Osteocyte (in vitro differentiated cells): ENCODE results near the gene GGA2. TPM values are rescaled to one million over a fixed set of nuclear protein-coding genes. Genes with fewer than 3 reads are reported as not detected.

Source experiments
- DNase-seq: peaks from one replicate; pipeline ENCODE4 v3.0.0; 2021; ENCODE audit warnings: mixed read lengths; ENCODE audit not compliant: unreplicated experiment; ENCODE audit errors: extremely low spot score
- H3K27ac Mint-ChIP-seq: one replicate; pipeline ENCODE4 v1.8.0; 2021; ENCODE audit warnings: mild to moderate bottlenecking, mixed read lengths; ENCODE audit not compliant: unreplicated experiment
- H3K27me3 Mint-ChIP-seq: one replicate; pipeline ENCODE4 v1.8.0; 2021; ENCODE audit warnings: mixed read lengths; ENCODE audit not compliant: unreplicated experiment
- H3K36me3 Mint-ChIP-seq: one replicate; pipeline ENCODE4 v1.8.0; 2021; ENCODE audit warnings: mixed read lengths; ENCODE audit not compliant: unreplicated experiment
- H3K4me1 Mint-ChIP-seq: one replicate; pipeline ENCODE4 v1.8.0; 2021; ENCODE audit warnings: mixed read lengths; ENCODE audit not compliant: unreplicated experiment
- H3K4me3 Mint-ChIP-seq: one replicate; pipeline ENCODE4 v1.8.0; 2021; ENCODE audit warnings: mild to moderate bottlenecking, moderate library complexity, mixed read lengths; ENCODE audit not compliant: unreplicated experiment
- H3K9me3 Mint-ChIP-seq: one replicate; pipeline ENCODE4 v1.8.0; 2021; ENCODE audit warnings: mixed read lengths; ENCODE audit not compliant: unreplicated experiment
- total RNA-seq: library from RNA; stranded (reverse); gene quantifications from 2 replicates; pipeline ENCODE4 v1.2.1, GENCODE V29; 2021
- TF ChIP-seq, protein P1 (sequence below): fragments of 200-600 bp; sonication (generic); IDR thresholded peaks from 2 replicates; pipeline ENCODE4 v1.5.0; 2021; ENCODE audit warnings: antibody characterized with exemption, mild to moderate bottlenecking, moderate library complexity

GGA2 gene
- total RNA-seq, 1 donor from 2014 or later, result 59.7 TPM

DNA sequence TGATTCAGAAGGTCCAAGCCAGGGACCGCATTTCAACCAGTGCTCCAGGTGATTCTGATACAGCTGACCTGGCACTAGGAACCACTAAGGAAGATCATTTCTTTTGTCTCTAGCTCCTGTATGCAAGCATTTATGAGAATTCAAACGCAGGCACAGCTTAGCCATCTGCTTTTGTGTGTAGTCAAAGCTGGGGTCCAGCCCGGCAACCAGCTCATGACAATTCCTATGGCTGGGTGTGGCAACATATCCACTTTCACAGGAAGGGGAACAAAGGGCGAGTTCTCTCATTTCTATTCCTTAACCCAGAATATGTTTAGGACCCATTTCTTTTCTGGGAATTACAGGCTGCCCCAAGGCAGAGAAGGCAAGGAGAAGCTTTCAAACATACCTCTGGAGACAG is 30.0 kb downstream of the GGA2 start:
- Mint-ChIP-seq H3K27ac (no peak overlapping the region), H3K27me3 (no peaks in the 10 kb centered on the region), H3K36me3 (peaks cover 57% of the 10 kb centered on the region), H3K9me3 (no peaks in the 10 kb centered on the region), H3K4me1 (no peaks in the 10 kb centered on the region), H3K4me3 (no peak overlapping the region)
- TF ChIP-seq, protein P1, sequence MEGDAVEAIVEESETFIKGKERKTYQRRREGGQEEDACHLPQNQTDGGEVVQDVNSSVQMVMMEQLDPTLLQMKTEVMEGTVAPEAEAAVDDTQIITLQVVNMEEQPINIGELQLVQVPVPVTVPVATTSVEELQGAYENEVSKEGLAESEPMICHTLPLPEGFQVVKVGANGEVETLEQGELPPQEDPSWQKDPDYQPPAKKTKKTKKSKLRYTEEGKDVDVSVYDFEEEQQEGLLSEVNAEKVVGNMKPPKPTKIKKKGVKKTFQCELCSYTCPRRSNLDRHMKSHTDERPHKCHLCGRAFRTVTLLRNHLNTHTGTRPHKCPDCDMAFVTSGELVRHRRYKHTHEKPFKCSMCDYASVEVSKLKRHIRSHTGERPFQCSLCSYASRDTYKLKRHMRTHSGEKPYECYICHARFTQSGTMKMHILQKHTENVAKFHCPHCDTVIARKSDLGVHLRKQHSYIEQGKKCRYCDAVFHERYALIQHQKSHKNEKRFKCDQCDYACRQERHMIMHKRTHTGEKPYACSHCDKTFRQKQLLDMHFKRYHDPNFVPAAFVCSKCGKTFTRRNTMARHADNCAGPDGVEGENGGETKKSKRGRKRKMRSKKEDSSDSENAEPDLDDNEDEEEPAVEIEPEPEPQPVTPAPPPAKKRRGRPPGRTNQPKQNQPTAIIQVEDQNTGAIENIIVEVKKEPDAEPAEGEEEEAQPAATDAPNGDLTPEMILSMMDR, result no peak
- DNase-seq, result no peak

DNA sequence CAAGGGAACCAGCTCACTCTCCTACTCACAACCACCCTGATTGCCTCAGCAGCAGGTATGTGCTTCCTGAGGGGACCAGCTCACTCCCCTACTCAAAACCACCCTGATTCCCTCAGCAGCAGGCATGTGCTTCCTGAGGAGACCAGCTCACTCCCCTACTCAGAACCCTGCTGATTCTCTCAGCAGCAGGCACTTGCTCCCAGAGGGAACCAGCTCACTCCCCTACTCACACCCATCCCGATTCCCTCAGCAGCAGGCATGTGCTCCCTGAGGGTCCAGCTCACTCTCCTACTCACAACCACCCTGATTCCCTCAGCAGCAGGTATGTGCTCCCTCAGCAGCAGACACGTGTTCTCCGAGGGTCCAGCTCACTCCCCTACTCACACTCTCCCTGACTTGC is 31.2 kb downstream of the GGA2 start:
- H3K4me3 Mint-ChIP-seq, result no peak overlapping the region
- no peaks in the 10 kb centered on the region for H3K27me3 Mint-ChIP-seq
- no peak for DNase-seq
- peaks cover 53% of the 10 kb centered on the region for H3K36me3 Mint-ChIP-seq
- no peaks in the 10 kb centered on the region for H3K9me3 Mint-ChIP-seq
- TF ChIP-seq, protein P1, result no peak
- H3K27ac Mint-ChIP-seq, result no peak overlapping the region
- no peaks in the 10 kb centered on the region for H3K4me1 Mint-ChIP-seq

DNA sequence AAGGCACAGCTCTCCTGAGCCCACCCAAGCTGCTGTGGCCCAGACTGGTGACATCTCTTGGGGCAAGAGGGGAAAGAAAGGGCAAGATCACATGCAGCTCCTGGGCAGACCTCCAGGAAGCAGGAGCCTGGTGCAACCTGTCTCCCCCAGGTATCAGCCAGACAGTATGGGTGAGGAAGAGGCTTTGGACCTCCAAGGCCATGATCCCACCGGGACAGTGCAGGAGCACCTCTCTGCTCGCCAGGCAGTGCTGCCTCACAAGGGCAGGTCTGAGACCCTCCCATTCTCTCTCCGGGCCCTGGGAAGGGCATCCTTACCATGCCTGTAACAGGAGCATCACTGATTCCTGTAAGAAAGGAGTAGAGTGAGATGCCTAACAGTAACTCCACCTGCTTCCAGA is 31.7 kb downstream of the GGA2 start:
- no peaks in the 10 kb centered on the region for H3K4me1 Mint-ChIP-seq
- no peak for DNase-seq
- no peaks in the 10 kb centered on the region for H3K9me3 Mint-ChIP-seq
- H3K27ac Mint-ChIP-seq, result no peak overlapping the region
- H3K27me3 Mint-ChIP-seq, result no peaks in the 10 kb centered on the region
- no peak overlapping the region for H3K4me3 Mint-ChIP-seq
- TF ChIP-seq, protein P1, result no peak
- H3K36me3 Mint-ChIP-seq, result peaks cover 56% of the 10 kb centered on the region

DNA sequence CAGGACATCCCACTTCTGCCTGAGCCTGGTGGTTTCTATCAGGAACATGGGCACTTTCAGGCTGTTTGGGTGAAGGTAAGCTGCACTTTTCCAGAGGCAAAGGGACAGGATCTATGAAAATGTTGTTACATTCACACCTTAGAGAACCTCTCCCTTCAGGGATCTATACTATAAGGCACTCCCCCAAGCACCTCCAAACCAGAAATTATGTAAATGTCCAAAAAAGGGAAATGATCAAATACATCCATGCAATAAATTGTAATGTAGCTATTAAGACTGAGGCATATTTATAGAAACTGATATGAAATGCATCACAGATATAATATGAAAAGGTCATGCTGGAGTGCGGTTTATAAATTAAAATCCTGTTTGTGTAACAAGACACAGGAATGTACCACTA is 34.0 kb downstream of the GGA2 start:
- Mint-ChIP-seq H3K27me3 (no peaks in the 10 kb centered on the region), H3K36me3 (peaks cover 43% of the 10 kb centered on the region), H3K9me3 (no peaks in the 10 kb centered on the region), H3K4me1 (no peaks in the 10 kb centered on the region), H3K4me3 (no peak overlapping the region), H3K27ac (no peak overlapping the region)
- TF ChIP-seq, protein P1, result no peak
- no peak for DNase-seq

DNA sequence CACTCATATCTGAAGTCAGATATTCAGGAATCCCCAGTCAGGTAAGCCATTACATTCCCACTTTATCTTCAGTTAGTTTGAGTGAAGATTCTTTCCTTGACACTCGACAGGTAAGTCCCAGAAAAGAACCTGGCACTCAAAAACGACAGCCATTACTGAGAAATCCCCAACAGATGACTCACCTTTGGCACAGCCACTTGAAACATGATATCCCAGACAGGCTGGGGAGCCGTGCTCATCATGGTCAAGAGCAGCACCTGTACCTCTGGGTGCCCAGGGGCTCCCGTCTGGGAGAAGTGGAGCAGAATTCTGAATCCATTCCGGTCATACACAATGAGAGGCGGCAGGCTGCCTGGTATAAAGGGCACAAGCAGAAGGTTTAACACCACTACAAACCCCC is 40.5 kb downstream of the GGA2 start:
- Mint-ChIP-seq H3K27me3 (no peaks in the 10 kb centered on the region), H3K27ac (no peak overlapping the region), H3K36me3 (peaks cover 41% of the 10 kb centered on the region), H3K4me1 (no peaks in the 10 kb centered on the region), H3K4me3 (no peak overlapping the region), H3K9me3 (no peaks in the 10 kb centered on the region)
- DNase-seq, result no peak
- TF ChIP-seq, protein P1, result no peak
